GM12873 (cell line): Measurements from ENCODE around the gene GLOD5.

Experiments
- TF ChIP-seq, protein P1 (sequence below): IDR thresholded peaks from 2 replicates; pipeline ENCODE4 v1.5.1; 2012; ENCODE audit warnings: low read depth, mild to moderate bottlenecking, moderate library complexity, low read length, control low read depth; ENCODE audit not compliant: insufficient read depth; ENCODE audit errors: missing control alignments

Gene GLOD5

DNA sequence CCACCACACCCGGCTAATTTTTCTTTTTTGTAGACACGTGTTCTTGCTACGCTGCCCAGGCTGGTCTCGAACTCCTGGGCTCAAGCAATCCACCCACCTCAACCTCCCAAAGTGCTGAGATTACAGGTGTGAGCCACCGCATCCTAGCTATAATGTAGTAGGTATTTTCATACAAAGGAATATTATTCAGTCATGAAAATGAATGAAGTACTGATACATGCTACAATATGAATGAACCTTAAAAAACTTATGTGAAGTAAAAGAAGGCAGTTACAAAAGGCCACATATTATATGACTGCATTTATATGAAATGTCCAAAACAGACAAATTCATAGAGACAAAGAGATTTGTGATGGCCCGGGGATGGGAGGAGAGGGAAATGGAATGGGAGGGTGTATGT, 20.2 kb downstream of the GLOD5 start:
- TF ChIP-seq, protein P1, sequence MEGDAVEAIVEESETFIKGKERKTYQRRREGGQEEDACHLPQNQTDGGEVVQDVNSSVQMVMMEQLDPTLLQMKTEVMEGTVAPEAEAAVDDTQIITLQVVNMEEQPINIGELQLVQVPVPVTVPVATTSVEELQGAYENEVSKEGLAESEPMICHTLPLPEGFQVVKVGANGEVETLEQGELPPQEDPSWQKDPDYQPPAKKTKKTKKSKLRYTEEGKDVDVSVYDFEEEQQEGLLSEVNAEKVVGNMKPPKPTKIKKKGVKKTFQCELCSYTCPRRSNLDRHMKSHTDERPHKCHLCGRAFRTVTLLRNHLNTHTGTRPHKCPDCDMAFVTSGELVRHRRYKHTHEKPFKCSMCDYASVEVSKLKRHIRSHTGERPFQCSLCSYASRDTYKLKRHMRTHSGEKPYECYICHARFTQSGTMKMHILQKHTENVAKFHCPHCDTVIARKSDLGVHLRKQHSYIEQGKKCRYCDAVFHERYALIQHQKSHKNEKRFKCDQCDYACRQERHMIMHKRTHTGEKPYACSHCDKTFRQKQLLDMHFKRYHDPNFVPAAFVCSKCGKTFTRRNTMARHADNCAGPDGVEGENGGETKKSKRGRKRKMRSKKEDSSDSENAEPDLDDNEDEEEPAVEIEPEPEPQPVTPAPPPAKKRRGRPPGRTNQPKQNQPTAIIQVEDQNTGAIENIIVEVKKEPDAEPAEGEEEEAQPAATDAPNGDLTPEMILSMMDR = no peak

DNA sequence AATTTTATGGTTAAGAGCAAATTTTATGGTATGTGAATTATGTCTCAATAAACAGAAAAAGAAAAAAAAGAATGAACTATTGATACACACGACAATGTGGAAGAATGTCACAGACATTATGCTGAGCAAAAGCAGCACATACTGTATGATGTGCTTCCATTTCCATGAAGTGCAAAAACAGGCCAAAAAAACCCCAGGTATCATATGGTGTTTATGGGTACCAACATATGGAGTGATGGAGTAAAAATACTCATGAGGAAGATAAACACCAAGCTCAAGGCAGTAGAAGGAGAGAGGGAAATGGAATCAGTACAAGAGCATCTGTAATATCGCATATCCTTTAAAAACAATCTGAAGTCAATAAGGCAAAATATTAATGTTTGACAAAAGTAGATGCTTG, 20.7 kb downstream of the GLOD5 start:
- TF ChIP-seq, protein P1 = no peak

DNA sequence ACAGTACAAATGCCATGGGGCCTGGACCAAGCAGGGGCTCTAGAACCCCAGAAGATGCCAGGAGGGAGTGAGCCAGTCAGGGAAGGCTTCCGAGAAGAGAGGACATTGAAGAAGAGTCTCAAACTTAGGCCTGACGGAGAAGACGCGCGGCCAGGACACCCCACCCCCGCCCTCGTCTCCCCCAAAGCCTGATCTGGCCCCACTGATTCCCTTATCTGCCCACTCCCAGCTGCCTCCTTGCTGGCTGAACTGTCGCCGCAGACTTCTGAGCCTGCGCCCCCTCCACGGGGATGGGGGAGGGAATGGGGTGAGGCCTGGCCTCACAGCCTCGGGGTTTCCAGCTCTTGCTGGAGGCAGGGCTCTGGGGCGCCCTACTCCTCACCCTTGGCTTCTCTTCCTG, 21.2 kb downstream of the GLOD5 start:
- TF ChIP-seq, protein P1 = no peak

DNA sequence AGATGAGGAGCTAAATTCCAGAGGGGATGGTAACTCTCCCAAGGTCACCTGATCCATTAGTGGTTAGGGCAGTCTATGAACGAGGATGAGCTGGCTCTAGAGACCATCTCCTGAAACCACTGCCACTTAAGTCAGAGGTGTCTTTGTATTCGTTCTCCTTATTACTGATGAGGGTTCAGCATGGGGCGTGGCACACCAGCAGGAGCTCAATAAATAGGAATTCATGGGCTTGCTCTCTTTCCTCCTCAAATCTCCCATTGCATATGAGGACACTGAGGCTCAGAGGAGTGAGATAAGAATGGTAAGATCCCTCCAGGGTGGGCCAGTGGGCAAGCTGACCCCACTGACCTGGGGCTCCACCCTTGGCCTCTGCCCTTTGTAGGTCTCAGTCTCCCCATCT, 23.2 kb downstream of the GLOD5 start:
- TF ChIP-seq, protein P1 = no peak

DNA sequence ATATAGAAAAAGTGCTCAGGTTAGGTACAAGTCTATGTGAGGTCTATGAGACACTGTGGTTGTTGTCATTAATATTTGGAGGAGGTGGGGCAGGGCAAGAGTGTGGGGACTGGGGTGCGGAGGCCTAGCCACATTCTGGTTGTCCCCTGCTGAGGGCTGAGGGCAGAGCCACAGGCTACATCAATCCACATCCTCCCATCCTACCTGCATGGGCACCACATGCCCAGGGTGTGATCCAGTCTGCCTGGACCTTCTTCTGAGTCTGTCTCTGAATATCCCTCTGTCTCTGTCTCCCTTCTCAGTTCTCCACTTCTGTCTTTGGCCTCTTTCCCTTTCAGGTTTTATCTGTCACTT, 23.6 kb downstream of the GLOD5 start:
- TF ChIP-seq, protein P1 = no peak

DNA sequence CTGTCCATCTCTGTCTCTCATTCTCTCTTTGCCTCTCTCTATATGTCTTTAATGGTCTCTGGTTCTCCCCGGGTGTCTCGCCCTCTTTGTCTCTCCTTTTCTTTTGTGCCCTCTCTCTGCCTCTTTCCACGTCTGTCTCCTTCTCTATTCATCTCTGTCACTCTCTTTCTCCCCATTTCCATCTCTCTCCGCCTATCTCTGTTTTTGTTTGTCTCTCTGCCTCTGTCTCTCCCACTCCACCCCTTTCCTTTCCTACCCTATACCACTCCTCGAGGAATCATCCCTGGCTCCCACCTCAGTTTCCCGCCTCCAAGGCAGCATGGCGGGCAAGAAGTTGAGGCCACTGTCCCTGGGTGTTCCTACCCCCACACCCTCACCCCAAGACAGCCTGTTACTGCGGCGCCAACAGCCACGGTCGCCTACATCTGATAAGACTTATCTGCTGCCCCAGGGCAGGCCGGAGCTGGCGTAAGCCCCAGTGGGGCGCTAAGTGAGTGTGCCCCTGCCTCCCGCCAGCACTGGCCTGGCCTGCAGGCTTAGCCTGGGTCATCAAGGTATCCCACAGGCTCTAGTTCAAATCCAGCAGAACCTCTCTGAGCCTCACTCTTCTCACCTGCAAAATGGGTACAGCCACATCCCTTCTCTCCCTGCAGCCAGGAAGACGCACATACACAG, 24.1 kb downstream of the GLOD5 start:
- TF ChIP-seq, protein P1 = no peak

DNA sequence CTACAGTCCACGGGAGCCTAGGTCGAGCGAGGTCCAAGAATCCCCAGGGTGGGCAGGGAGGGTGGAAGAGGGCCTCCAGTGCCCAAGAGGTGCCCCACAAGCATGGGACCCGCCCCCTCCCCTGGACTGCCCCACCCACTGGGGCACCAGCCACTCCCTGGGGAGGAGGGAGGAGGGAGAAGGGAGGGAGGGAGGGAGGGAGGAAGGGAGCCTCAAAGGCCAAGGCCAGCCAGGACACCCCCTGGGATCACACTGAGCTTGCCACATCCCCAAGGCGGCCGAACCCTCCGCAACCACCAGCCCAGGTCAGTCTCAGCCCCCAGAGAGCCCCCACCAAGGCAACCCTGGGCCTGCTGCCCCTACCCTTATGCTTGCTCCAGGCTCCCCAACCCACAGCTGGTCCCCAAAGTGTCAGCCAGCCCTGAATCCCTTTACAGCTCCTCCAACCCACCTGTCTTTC, 24.8 kb downstream of the GLOD5 start, which contains the start of gene GATA1:
Gene GATA1, plus strand, starts transcription at position 250 of the 460 bp plus-strand sequence. CDS start 4,520 bp downstream, outside the sequence.
- TF ChIP-seq, protein P1 = no peak
